Suppressor macrophage treated with lipopolysaccharide for 1 hour (primary cell): ENCODE measurements around the gene CCDC171.

Source experiments
- DNase-seq, 3 donors: peaks; one replicate each; pipeline ENCODE4 v3.0.0-alpha.2; 2020 to 2022

Gene CCDC171

DNA sequence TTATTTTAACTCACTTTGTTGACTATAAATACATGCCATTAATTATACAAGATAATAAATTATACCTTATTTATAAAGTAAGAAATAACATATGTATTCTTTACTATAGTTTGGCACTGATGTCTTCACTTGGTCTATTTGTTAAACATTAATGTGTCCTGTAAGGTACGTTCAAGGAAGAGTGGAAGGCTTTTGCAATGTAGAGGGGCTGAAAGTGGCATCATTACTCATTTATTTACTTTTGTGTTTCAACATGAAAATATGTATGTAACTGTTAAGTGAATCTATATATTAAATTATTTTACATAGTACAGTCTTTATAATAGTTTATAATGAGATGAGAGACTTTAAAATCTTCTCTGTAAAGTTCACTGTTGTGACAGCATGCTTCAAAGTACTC is 348.7 kb downstream of the CCDC171 start:
- DNase-seq = no peak

DNA sequence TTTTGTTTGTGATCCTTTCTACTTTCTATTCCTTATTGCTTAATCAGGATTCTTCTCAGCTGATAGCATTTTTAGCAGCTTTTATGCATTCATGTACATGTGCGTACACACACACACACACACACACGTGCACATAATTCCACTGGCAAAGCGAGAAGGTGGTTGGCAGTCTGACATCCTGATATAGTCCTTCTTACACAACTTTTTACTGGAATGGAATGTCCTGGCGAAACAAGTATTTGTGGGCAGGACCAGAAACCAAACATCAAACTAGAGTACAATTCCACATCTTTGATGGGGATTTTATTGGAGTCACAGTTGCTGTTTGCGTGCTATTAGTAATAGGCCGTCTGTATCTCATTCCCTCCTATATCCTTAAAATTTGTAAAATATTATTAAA is 356.5 kb downstream of the CCDC171 start:
- DNase-seq = no peak

- no peak for DNase-seq
Measured at GRCh38 chr9:15915711-15916110, 362.9 kb downstream of the CCDC171 start.

DNA sequence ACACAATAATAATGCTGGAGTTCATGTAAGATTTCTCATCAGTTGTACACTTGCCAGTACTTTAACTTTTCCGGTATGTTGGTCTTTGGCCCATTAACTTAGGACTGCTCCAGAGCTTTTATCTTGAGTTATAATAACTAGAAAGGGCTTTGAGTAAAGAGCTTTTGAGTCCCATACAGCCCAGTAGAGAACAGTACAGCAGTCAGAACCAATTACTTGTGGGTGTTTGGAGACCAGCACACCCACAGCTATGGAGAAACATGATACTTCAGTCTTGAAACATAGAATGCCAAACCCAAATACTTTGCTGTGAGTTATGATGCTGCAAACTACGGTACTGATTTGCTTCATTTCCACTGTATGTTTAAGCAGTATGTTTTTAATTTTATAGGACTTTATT is 374.3 kb downstream of the CCDC171 start:
- no peak for DNase-seq

GRCh38 chr9:15935661-15936305 is 382.9 kb downstream of the CCDC171 start:
- DNase-seq = no peak

DNA sequence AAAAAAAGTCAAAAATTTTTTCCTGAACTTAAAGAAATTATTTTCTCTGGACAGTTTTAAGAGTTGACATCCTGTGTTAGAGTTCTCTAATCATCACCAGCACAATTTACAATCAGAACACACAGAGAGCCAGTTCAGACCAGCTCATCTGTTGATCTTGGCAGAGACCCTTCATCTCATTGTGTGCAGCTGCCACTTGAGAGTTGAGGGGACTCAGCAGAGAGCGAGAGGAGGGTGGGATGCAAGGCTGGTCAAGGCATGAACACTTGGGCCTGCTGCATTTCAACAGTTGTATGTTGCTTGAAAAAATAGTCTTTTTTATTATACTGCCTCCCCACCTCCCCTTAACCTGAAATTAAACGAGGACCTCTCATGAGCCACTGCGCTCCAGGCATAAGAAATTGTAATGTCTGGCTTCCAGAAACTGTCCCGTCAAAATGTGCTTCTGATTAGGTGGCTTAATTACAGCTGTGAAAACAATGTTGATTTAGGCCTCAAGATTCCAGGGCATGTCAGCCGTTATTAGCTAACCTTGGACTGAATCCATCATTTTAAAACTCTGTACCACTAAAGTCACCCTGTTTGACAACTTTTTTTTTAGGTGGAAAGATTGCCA is 383.6 kb downstream of the CCDC171 start:
- DNase-seq = no peak

GRCh38 chr9:15942831-15943424 is 390.1 kb downstream of the CCDC171 start:
- DNase-seq = no peak

- no peak for DNase-seq
Measured at GRCh38 chr9:15944341-15944740, 391.5 kb downstream of the CCDC171 start.

GRCh38 chr9:15959663-15960062 is 406.8 kb downstream of the CCDC171 start:
- no peak for DNase-seq

DNA sequence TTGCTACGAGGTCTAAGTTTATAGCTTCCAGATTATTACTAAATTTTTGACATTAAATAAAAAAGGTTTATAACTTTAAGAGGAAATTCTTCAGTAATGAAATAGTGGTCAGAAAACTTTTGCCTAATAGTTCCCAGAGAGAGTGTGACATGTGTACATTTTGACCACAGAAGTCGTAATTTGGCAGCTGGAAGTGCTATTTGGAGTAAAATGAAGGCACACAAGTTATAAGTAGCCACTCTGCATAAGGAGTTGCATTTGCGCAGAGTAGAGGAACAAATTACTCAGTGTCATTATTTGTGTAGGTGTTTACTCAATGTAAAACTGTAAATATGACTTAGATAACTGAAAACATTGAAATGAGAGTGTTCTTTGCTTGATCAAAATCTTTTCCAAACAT is 408.4 kb downstream of the CCDC171 start:
- DNase-seq = no peak

DNA sequence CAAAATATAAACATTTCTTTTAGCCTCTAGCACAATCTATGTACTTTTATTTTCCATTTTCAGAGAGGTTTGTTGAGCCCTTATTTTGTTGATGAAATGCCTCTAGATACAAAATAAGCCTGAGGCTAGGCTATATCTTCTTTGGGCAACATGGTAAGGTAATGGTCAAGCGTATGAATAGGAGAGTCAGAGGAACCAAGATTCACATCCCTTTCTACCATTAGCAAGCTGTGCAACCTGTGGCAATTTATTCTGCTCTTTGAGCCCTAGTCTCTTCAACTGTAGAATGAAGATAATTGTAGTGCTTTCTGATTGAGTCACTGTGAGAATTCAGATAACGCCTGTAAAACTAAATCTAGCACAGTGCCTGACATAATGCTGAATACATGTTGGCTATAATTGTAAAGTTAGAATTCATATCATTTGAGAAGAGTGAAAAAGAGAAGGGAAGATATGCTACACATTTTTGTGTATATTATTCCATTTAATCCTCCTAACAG is 412.5 kb downstream of the CCDC171 start:
- DNase-seq = no peak

GRCh38 chr9:15966471-15966870 is 413.6 kb downstream of the CCDC171 start:
- DNase-seq = no peak

DNA sequence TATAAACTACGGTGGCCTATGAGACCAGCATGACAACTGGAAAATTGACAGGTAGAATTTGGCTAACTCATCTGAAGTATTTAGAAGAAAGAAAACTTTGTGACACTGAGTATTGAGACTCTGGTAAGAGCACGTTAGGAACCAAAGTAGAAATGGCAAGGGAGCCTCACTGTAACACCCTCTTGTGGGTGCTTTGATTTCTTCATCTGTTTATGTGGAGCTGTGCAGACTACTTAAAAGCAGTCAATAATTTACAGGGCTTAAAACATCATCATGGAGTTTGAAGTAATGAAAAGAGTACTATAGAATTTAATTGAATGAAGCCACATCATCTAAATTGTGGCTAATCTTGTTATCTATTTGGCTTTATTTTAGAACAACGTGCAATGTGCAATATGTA is 414.2 kb downstream of the CCDC171 start:
- no peak for DNase-seq

- no peak for DNase-seq
Measured at GRCh38 chr9:15972760-15973159, 419.9 kb downstream of the CCDC171 start.

DNA sequence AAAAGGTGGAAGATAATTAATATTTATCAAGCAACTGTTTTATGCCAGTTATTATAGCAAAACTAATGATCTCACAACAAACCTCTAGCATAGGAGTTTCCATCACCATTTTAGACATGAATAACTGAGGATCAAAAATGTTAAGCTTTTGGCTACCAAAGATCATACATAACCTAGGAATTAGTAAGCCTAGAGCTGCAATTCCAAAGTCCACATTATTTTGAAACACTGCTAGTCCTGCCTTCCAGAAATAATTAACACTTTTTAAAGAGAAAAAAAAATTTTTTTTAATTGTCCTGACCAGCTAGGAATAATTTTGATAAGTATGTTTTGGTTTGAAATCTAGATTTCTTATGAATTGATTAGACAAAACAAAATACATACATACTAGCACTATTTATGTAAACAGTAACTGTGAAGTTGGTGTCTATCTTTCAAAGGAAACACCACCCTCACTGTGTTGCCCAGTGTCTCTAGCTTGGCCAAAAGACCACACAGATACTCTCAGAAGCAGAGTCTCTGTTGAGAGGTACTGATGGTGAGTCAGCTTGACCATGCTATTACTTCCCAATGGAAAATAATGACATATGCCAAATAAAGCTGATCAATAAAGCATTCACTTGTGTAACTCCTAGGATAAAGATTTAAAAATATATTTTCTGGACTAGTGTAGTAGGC is 422.4 kb downstream of the CCDC171 start:
- DNase-seq = no peak

- DNase-seq = no peak
Measured at GRCh38 chr9:15977438-15977837, 424.6 kb downstream of the CCDC171 start.

- DNase-seq = no peak
Measured at GRCh38 chr9:15982182-15982581, 429.3 kb downstream of the CCDC171 start.

DNA sequence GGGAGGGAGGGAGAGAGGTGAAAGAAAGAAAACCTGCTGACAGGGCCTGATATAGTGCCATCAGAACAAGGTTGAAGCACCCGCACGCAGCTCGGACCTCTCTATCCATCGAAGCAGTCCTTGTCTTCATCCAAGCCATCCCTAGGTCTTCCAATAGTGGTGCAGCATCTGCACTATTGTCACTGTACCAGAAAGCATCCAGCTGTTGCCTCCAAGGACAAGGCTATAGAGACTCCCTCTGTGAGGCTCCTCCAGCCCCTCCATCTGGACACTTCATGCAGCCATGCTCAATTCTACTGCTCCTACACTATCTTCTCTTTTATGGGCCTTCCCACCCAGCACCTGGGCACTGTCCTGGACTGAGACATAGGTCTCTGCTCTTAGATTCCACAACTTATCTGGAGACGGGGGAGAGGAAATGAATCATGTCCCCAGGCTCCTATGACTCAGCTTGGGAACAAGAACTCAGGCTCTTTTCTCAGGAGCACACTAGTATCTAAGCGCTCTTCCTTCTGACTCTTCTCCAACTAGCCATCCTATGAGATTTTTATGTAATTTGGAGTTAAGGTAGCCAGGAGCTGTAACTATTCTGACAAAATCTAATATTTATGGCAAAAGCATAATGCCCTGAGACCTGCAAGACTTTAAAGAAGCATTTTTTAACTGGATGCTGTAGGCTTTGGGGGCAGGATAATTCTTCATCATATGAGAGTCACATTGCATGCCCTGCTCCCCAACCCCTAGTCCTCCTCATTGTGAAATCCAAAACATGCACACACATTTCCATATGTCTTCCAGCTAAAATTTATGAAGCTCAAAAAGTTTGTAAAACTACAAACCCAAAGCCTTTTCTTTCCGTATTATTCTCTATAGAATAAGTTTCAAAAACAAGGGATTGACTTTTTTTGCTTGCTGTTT is 446.8 kb downstream of the CCDC171 start:
- DNase-seq = no peak

DNA sequence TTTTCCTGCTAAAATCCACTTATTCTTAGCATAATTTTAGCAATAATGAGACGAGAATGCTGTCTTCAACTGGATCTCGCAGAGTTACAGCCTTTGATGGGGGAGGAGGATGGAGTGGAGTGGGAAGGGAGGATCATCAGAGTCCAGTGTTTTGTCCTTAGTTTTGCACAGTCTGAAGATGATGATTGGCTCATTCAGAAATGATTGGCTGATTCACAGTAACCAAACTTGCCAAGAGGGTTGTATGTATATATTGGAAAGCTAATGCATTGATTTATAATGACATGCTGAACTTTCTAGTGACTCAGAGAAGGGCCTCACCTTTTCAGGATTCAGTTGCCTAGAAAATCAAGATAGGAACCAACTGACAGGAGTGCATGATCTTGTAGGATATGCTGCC is 448.0 kb downstream of the CCDC171 start:
- DNase-seq = no peak

GRCh38 chr9:16001856-16002255 is 449.0 kb downstream of the CCDC171 start:
- no peak for DNase-seq

DNA sequence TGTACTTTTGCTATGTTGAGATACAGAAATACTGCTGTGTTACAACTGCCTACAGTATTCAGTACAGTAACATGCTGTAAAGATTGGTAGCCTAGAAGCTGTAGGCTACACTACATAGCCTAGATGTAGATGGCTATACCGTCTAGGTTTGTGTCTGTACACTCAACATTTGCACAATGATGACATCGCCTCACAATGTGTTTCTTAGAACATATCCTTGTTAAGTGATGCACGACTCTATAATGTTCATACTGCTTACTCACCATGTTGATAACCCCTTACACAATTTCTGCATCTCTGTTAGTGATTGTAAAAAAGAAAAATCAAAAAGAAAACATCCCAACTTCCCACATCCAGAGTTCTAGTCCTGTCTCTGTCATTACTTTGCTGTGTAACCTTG is 450.0 kb downstream of the CCDC171 start:
- no peak for DNase-seq

DNA sequence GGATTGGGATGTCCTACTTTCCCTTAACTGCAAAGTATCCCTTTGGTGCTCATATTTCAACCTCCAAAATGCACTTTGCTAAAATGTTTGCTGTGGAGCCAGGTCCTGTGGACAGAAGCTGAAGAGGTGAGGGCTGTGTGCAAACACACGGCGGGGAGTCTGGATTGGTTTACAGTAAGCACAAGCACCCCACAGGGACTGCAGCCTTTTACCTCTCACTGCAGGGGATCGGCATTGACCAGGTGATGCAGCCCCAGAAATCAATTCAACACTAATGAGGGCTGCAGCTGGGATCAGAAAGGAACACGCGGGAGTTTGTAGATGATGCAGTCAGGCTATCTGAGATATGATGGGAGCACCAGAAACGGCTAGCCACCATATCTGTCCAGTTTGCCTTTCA is 450.9 kb downstream of the CCDC171 start:
- no peak for DNase-seq

- DNase-seq = no peak
Measured at GRCh38 chr9:16004613-16005012, 451.8 kb downstream of the CCDC171 start.
